Stomach smooth muscle (tissue), 2 donors: ENCODE data around the gene IL1F10.

Experiments used
- H3K27ac ChIP-seq: one replicate; pipeline ENCODE4 v1.7.0; 2013; ENCODE audit warnings: mild to moderate bottlenecking, low read length, inconsistent platforms
- H3K27me3 ChIP-seq, 2 donors: one replicate each; pipeline ENCODE4 v1.7.0; 2013; ENCODE audit warnings: low read length in 2 of 2; ENCODE audit not compliant: insufficient read depth in 2 of 2, control insufficient read depth in 1 of 2
- H3K36me3 ChIP-seq, 2 donors: one replicate each; pipeline ENCODE4 v1.7.0; 2013; ENCODE audit warnings: low read length in 2 of 2; ENCODE audit not compliant: control insufficient read depth in 2 of 2, insufficient read depth in 2 of 2
- H3K4me1 ChIP-seq: one replicate; pipeline ENCODE4 v1.7.0; 2013; ENCODE audit warnings: low read length; ENCODE audit not compliant: control insufficient read depth, insufficient read depth
- H3K4me3 ChIP-seq, 2 donors: one replicate each; pipeline ENCODE4 v1.7.0; 2013; ENCODE audit warnings: low read length in 2 of 2
- H3K9ac ChIP-seq, 2 donors: one replicate each; pipeline ENCODE4 v1.7.0; 2013; ENCODE audit warnings: low read length in 2 of 2, mild to moderate bottlenecking in 1 of 2
- H3K9me3 ChIP-seq, 2 donors: one replicate each; pipeline ENCODE4 v1.7.0; 2013; ENCODE audit warnings: low read length in 2 of 2; ENCODE audit not compliant: control insufficient read depth in 2 of 2
- donor health status: healthy.
- donor health status: Pancreatic carcinoma.

Gene IL1F10

DNA sequence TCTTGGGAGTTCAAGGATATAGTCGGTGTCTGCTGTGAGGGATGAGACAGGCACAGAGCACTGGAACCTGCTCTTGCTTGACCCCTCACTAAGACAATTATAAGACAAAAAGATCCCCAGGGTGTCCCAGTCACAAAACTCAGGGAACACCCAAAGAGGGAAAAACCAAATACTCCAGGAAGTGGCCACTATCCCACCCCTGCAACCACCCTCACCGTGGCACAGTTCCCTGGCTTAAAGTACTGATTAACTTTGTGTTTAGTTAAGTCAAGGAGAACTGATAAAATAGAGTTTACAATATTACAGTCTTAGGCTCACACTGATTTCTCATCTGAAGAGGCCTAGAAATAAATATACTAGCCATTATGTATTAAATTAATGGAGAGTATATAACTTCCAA, 28.6 kb upstream of the IL1F10 start:
- Histone ChIP-seq H3K4me3 (no peak overlapping the region), H3K9me3 (no peaks in the 10 kb centered on the region), H3K4me1 (no peaks in the 10 kb centered on the region), H3K27ac (no peak overlapping the region), H3K9ac (no peak overlapping the region), H3K36me3 (no peaks in the 10 kb centered on the region), H3K27me3 (peaks cover 0 to under 1% of the 10 kb centered on the region in 2 donors)

DNA sequence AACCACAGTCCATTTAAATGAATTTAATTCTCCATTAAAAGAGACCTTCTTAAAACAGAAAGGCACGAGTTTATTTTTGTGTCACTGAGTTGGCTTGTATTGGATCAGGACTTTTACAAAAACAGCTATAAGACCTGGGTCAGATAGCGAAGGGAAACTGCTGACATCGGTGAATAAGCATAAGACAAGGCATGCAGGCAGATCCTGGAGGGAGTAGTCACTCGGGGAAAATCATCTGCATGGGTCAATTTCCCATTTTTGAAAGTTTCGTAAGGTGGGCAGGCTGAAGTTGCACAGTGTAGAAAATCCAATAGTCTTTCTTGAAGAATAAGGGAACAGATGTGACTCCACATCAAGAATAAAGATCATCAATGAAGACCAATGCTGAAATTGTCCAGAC, 28.1 kb upstream of the IL1F10 start:
- H3K9me3 ChIP-seq = no peaks in the 10 kb centered on the region
- no peaks in the 10 kb centered on the region for H3K4me1 ChIP-seq
- no peak overlapping the region for H3K27ac ChIP-seq
- no peak overlapping the region for H3K9ac ChIP-seq
- H3K36me3 ChIP-seq = no peaks in the 10 kb centered on the region
- no peaks in the 10 kb centered on the region for H3K27me3 ChIP-seq
- H3K4me3 ChIP-seq = no peak overlapping the region

DNA sequence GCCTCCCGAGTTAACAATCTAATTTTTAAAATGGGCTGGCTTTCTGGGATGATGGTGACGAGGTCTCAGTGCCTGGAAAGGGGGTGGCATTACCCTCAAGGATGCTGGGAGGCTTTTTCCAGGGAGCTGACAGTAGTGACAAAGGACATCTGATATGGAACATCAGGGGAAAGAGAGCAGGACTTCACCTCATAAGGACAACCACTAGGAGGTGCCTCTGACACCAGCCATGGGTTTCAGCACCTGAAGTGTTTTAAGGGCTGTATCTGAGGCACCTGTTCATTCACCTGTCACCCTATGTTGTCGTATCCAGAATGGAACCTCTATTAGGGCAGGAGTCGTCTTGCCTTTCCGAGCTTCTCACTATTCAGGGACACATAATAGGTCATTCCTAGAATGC, 25.9 kb upstream of the IL1F10 start:
- no peak overlapping the region for H3K9ac ChIP-seq
- H3K9me3 ChIP-seq = no peaks in the 10 kb centered on the region
- no peaks in the 10 kb centered on the region for H3K27me3 ChIP-seq
- H3K4me3 ChIP-seq = no peak overlapping the region
- H3K36me3 ChIP-seq = no peaks in the 10 kb centered on the region
- H3K27ac ChIP-seq = no peak overlapping the region
- H3K4me1 ChIP-seq = no peaks in the 10 kb centered on the region

DNA sequence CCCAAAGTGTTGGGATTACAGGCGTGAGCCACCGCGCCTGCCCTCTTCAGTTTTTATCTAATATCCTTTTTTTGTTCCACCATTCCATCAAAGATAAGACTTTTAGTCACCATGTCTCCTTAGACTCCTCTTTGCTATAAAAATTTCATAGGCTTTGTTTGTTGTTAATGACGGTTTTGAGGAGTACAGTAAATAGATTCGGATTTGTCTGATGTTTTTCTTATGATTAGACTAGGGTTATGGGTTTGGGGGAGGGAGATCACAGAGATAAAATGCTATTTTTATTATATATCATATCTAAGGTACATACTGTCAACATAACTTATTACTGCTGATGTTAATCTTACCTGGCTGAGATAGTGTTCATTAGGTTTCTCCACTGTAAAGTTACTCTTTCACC, 21.3 kb upstream of the IL1F10 start:
- Histone ChIP-seq H3K9me3 (no peaks in the 10 kb centered on the region), H3K27me3 (no peaks in the 10 kb centered on the region), H3K4me1 (no peaks in the 10 kb centered on the region), H3K36me3 (no peaks in the 10 kb centered on the region), H3K9ac (no peak overlapping the region), H3K27ac (no peak overlapping the region), H3K4me3 (no peak overlapping the region)

DNA sequence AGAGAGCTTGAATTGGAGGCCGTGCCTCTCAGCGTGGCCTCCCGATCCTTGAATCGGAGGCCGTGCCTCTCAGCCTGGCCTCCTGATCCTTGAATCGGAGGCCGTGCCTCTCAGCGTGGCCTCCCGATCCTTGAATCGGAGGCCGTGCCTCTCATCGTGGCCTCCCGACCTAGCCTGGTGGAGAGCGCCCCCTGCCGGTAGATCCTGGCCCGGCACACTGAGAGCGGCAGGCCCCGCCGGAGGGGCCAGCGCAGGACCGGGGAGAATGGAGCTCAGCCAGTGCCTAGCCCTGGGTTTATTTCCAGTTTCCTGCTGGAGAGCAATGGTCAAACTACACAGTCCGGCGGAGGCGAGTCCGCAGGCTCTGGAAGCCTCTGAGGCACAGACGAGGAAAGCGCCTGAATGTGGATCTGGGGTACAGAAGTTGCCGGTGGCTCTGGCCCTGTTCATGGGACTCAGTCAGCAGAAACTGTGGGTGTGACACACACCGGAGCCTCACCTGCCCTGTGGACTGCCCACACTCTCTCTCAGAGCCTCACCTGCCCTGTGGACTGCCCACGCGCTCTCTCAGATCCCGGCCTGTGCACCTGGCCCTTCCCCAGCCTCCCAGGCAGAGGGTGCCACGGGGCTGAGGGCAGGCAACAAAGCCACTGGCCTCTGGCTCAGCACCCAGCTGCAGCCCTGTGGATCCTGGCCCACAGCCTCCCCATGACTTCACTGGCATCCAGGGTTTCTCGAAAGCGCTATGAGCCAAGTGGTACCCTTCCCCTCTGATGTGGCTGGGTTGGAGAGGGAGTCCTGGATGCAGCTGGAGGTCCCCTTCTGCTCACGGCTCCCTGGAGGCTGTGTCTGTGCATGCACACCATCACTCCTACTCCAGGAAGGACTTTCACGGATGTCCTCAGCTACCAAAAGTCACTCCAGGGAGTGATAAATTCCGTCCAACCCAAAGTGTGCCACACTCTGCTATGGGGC, 16.6 kb upstream of the IL1F10 start:
- Histone ChIP-seq H3K9ac (no peak overlapping the region), H3K27ac (no peak overlapping the region), H3K4me3 (no peak overlapping the region), H3K4me1 (no peaks in the 10 kb centered on the region), H3K36me3 (no peaks in the 10 kb centered on the region), H3K27me3 (no peaks in the 10 kb centered on the region), H3K9me3 (peaks cover 3 to 6% of the 10 kb centered on the region in 2 donors)

DNA sequence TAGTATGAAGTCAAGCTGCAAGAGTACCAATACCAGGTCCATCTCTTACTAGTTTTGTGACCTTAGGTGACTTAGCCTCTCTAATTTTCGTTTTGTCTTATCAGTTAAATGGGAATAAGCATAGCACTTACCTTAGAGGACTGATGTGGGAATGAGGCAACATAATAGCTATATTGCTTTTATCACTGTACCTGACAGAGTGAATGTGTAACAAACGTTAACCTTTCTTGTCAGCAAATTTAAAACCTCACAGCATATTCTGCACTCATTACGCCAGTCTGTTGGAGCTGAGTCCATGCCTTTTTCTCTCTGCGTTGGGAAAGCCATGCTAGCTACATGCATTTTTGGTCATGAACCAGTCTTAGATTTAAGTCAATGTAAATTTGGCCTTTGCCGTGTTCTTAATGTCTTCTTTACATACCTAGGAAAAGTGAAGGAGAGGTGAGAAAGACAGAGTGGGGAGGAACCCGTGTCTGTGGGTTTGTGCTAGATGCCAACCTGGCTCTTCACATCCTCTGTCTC, 15.3 kb upstream of the IL1F10 start, which contains the start of gene IL36B:
TSS of gene IL36B (minus strand) at position 472 of the 522 bp plus-strand sequence.
- H3K4me3 ChIP-seq = no peak within 1 kb of the TSS
- no peaks in the 10 kb centered on the region for H3K27me3 ChIP-seq
- no peak within 1 kb of the TSS for H3K9ac ChIP-seq
- no peak within 1 kb of the TSS for H3K27ac ChIP-seq
- H3K36me3 ChIP-seq = no peaks in the 10 kb centered on the region
- H3K9me3 ChIP-seq = peaks cover 4 to 8% of the 10 kb centered on the region in 2 donors
- no peaks in the 10 kb centered on the region for H3K4me1 ChIP-seq

DNA sequence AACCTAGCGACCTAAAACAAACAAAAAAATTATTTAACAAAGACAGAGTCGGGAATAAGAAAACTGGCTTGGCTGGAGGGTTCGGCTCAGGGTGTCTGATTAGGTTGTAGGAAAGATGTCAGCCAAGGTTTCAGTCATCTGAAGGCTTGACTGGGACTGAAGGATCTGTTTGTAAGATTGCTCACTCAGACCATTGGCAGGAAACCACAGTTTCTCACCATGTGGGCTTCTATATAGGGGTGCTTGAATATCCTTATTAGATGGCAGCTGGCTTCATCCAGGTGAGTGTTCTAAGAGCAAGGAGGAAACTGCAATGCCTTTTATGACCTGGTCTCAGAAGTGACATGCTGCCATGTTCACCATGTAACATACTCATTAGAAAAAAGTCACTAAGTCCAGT, 14.1 kb upstream of the IL1F10 start:
- H3K27me3 ChIP-seq = no peaks in the 10 kb centered on the region
- no peak overlapping the region for H3K4me3 ChIP-seq

DNA sequence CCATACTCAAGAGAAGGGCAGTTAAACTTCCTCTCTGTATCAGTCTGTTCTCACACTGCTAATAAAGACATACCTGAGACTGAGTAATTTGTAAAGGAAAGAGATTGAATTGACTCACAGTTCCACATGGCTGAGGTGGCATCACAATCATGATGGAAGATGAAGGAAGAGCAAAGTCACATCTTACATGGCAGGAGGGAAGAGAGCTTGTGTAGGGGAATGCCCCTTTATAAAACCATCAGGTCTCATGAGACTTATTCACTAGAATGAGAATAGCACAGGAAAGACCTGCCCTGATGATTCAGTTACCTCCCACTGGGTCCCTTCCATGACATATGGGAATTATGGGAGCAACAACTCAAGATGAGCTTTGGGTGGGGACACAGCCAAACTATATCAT, 13.7 kb upstream of the IL1F10 start:
- Histone ChIP-seq H3K9me3 (peaks cover 4 to 8% of the 10 kb centered on the region in 2 donors), H3K4me1 (no peaks in the 10 kb centered on the region), H3K36me3 (no peaks in the 10 kb centered on the region), H3K9ac (no peak overlapping the region), H3K27ac (no peak overlapping the region), H3K27me3 (no peaks in the 10 kb centered on the region), H3K4me3 (no peak overlapping the region)

More for the DNA sequence above, 14.1 kb upstream of the IL1F10 start:
- Histone ChIP-seq H3K27ac (no peak overlapping the region), H3K36me3 (no peaks in the 10 kb centered on the region), H3K4me1 (no peaks in the 10 kb centered on the region), H3K9ac (no peak overlapping the region), H3K9me3 (peaks cover 4 to 8% of the 10 kb centered on the region in 2 donors)

DNA sequence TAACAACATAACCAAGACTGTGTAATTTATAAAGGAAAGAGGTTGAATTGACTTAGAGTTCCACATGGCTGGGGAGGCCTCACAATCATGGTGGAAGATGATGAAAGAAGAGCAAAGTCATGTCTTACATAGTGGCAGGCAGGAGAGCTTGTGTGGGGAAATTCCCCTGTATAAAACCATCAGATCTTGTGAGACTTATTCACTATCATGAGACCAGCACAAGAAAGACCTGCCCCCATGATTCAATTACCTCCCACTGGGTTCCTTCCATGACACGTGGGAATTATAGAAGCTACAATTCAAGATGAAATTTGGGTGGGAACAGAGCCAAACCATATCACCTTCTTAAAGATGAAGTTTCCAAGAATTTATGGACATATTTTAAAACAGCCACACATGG, 11.2 kb upstream of the IL1F10 start:
- Histone ChIP-seq H3K27ac (no peak overlapping the region), H3K36me3 (no peaks in the 10 kb centered on the region), H3K27me3 (no peaks in the 10 kb centered on the region), H3K9ac (no peak overlapping the region), H3K4me1 (no peaks in the 10 kb centered on the region), H3K4me3 (no peak overlapping the region), H3K9me3 (peaks cover 4 to 8% of the 10 kb centered on the region in 2 donors)

DNA sequence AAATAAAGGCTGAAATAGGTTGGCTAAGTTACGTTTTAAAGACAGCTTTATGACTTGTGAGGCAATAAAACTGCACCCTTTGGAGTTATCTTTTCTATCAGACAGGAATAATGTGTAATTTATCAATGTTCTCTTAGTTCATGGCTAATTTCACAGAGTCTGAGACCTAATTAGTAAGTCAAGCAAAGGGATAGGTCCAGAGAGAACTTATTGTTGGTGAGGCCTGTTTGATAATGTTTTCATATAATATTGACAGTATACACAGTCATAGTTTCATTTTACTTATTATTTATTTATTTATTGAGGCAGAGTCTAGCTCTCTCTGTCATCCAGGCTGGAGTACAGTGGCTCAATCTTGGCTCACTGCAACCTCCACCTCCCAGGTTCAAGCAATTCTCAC, 10.7 kb upstream of the IL1F10 start:
- Histone ChIP-seq H3K9ac (no peak overlapping the region), H3K27ac (no peak overlapping the region), H3K4me3 (no peak overlapping the region), H3K9me3 (peaks cover 4 to 8% of the 10 kb centered on the region in 2 donors), H3K36me3 (no peaks in the 10 kb centered on the region), H3K4me1 (no peaks in the 10 kb centered on the region), H3K27me3 (peaks cover 0 to 1% of the 10 kb centered on the region in 2 donors)
